HEK293T (cell line): ENCODE data around the gene GRAMD1B.

Experiments
- CTCF ChIA-PET: fragments of 350-600 bp; formaldehyde crosslinking; extraction: SDS; loops from one replicate; lab custom pipeline; 2021; ENCODE audit warnings: antibody characterized with exemption, inconsistent platforms; lab: Yijun Ruan, JAX
- POLR2A ChIA-PET: fragments of 350-600 bp; formaldehyde crosslinking; extraction: SDS; loops from one replicate; lab custom pipeline; 2020; ENCODE audit warnings: antibody characterized with exemption, inconsistent platforms; lab: Yijun Ruan, JAX
- DNase-seq: peaks from one replicate; pipeline ENCODE4 v3.0.0; 2012; ENCODE audit warnings: mixed read lengths; ENCODE audit errors: extremely low spot score
- ARNT ChIP-seq: fragments of 450-650 bp; IDR thresholded peaks from 2 replicates; pipeline ENCODE4 v1.6.1; 2017; ENCODE audit warnings: mild to moderate bottlenecking
- BHLHE40 ChIP-seq: fragments of 450-650 bp; IDR thresholded peaks from 2 replicates; pipeline ENCODE4 v1.6.1; 2016; ENCODE audit warnings: mild to moderate bottlenecking, moderate library complexity, borderline replicate concordance
- CTBP1 ChIP-seq: fragments of 450-650 bp; IDR thresholded peaks from 2 replicates; pipeline ENCODE4 v1.6.1; 2016; ENCODE audit warnings: borderline replicate concordance
- ELF4 ChIP-seq: fragments of 450-650 bp; IDR thresholded peaks from 2 replicates; pipeline ENCODE4 v1.6.1; 2017; ENCODE audit warnings: antibody characterized with exemption
- FOXA1 ChIP-seq: fragments of 450-650 bp; IDR thresholded peaks from 2 replicates; pipeline ENCODE4 v1.6.1; 2016; ENCODE audit warnings: mild to moderate bottlenecking
- FOXK2 ChIP-seq: fragments of 450-650 bp; IDR thresholded peaks from 2 replicates; pipeline ENCODE4 v1.6.1; 2016; ENCODE audit warnings: mild to moderate bottlenecking
- FOXM1 ChIP-seq: fragments of 450-650 bp; IDR thresholded peaks from 2 replicates; pipeline ENCODE4 v1.6.1; 2017; ENCODE audit warnings: mild to moderate bottlenecking, borderline replicate concordance
- HDGF ChIP-seq: fragments of 450-650 bp; IDR thresholded peaks from 2 replicates; pipeline ENCODE4 v1.6.1; 2017; ENCODE audit warnings: antibody characterized with exemption, borderline replicate concordance
- L3MBTL2 ChIP-seq: fragments of 450-650 bp; conservative IDR thresholded peaks from 2 replicates; pipeline ENCODE4 v1.6.1; 2016; ENCODE audit warnings: mild to moderate bottlenecking
- LEF1 ChIP-seq: fragments of 450-650 bp; IDR thresholded peaks from 2 replicates; pipeline ENCODE4 v1.6.1; 2017; ENCODE audit warnings: mild to moderate bottlenecking, borderline replicate concordance
- NFRKB ChIP-seq: fragments of 450-650 bp; IDR thresholded peaks from 2 replicates; pipeline ENCODE4 v1.6.1; 2016; ENCODE audit warnings: mild to moderate bottlenecking, moderate library complexity
- PKNOX1 ChIP-seq: fragments of 450-650 bp; IDR thresholded peaks from 2 replicates; pipeline ENCODE4 v1.6.1; 2016
- SP1 ChIP-seq: fragments of 450-650 bp; IDR thresholded peaks from 2 replicates; pipeline ENCODE4 v1.6.1; 2017
- SUZ12 ChIP-seq: fragments of 450-650 bp; IDR thresholded peaks from 2 replicates; pipeline ENCODE4 v1.6.1; 2016; ENCODE audit warnings: mild to moderate bottlenecking
- TARDBP ChIP-seq: fragments of 450-650 bp; IDR thresholded peaks from 2 replicates; pipeline ENCODE4 v1.6.1; 2016
- ZNF384 ChIP-seq: fragments of 450-650 bp; IDR thresholded peaks from 2 replicates; pipeline ENCODE4 v1.6.1; 2016

The GRAMD1B gene

GRCh38 chr11:123490527-123490926, 60.5 kb downstream of the GRAMD1B start:
- ChIA-PET POLR2A (no interaction called here), CTCF (interaction anchor here (0.6 to 1.3 kb wide), 2 partner anchors 12 to 203 kb away, joined by 3 read pairs; no protein-coding TSS in a partner anchor)
- DNase-seq: no peak

GRCh38 chr11:123491241-123491640, 61.2 kb downstream of the GRAMD1B start:
- POLR2A ChIA-PET: no interaction called here
- DNase-seq: no peak
- TF ChIP-seq SP1: no peak
- TF ChIP-seq HDGF: no peak
- TF ChIP-seq FOXA1: no peak
- TF ChIP-seq ARNT: no peak
- no peak for TF ChIP-seq LEF1
- TF ChIP-seq FOXK2: no peak
- CTCF ChIA-PET: no interaction called here

More at GRCh38 chr11:123490527-123490926, 60.5 kb downstream of the GRAMD1B start:
- TF ChIP-seq ARNT (no peak), LEF1 (no peak), SP1 (no peak), FOXA1 (no peak), L3MBTL2 (no peak), ZNF384 (no peak), TARDBP (no peak), NFRKB (no peak), ELF4 (no peak), FOXM1 (no peak), SUZ12 (no peak), FOXK2 (no peak), HDGF (no peak), CTBP1 (no peak), PKNOX1 (no peak), BHLHE40 (no peak)

GRCh38 chr11:123493349-123494063, 63.4 kb downstream of the GRAMD1B start:
- ChIA-PET POLR2A (no interaction called here), CTCF (interaction anchor here (0.9 to 1.4 kb wide), 2 partner anchors 18 to 86 kb away, joined by 3 read pairs; no protein-coding TSS in a partner anchor)
- no peak for DNase-seq
- TF ChIP-seq ZNF384 (no peak), BHLHE40 (no peak), ARNT (no peak), FOXK2 (no peak), L3MBTL2 (no peak), NFRKB (no peak), ELF4 (no peak), SUZ12 (no peak), SP1 (no peak), PKNOX1 (no peak), LEF1 (no peak), HDGF (no peak), FOXA1 (no peak)

GRCh38 chr11:123494195-123495050, 64.4 kb downstream of the GRAMD1B start:
- ChIA-PET CTCF (interaction anchor here (0.9 to 1.4 kb wide), 2 partner anchors 17 to 87 kb away, joined by 3 read pairs; no protein-coding TSS in a partner anchor), POLR2A (no interaction called here)
- DNase-seq: no peak

GRCh38 chr11:123504401-123504800, 74.3 kb downstream of the GRAMD1B start:
- no peak for TF ChIP-seq NFRKB
- no peak for TF ChIP-seq ARNT
- TF ChIP-seq SP1: no peak
- TF ChIP-seq PKNOX1: no peak
- no peak for TF ChIP-seq TARDBP
- no peak for TF ChIP-seq ELF4
- TF ChIP-seq BHLHE40: no peak
- no peak for TF ChIP-seq FOXM1
- no peak for TF ChIP-seq FOXA1
- no peak for TF ChIP-seq LEF1
- TF ChIP-seq FOXK2: no peak
- TF ChIP-seq CTBP1: no peak
- TF ChIP-seq HDGF: no peak
- no peak for TF ChIP-seq ZNF384
- CTCF ChIA-PET: interaction anchor here (0.7 to 1.3 kb wide), 2 partner anchors 76 to 97 kb away, joined by 3 read pairs; no protein-coding TSS in a partner anchor
- POLR2A ChIA-PET: no interaction called here
- no peak for DNase-seq

More at GRCh38 chr11:123494195-123495050, 64.4 kb downstream of the GRAMD1B start:
- TF ChIP-seq L3MBTL2: no peak
